Mesenchymal stem cell (in vitro differentiated cells and primary cell): ENCODE measurements around the gene SSH2.
A peak's percentile ranks its signal among the peaks of the same experiment; 100 is the strongest.

Experiments
- DNase-seq: peaks from one replicate; pipeline ENCODE4 v3.0.0-alpha.2; 2013
- H2AFZ ChIP-seq: one replicate; pipeline ENCODE4 v1.6.1; 2013; ENCODE audit warnings: low read depth, mild to moderate bottlenecking, control low read depth, inconsistent platforms, low read length, moderate library complexity
- H2AK5ac ChIP-seq: 2 replicates; pipeline ENCODE4 v1.6.1; 2013; ENCODE audit warnings: low read length, moderate library complexity, mild to moderate bottlenecking, inconsistent platforms; ENCODE audit not compliant: severe bottlenecking
- H2BK120ac ChIP-seq: one replicate; pipeline ENCODE4 v1.6.1; 2013; ENCODE audit warnings: low read depth, mild to moderate bottlenecking, inconsistent platforms, low read length, moderate library complexity
- H2BK12ac ChIP-seq, 2 experiments: one replicate each; pipeline ENCODE4 v1.6.1; 2013; ENCODE audit warnings: inconsistent platforms in 2 of 2, low read length in 2 of 2, mild to moderate bottlenecking in 2 of 2, moderate library complexity in 2 of 2, control low read depth in 1 of 2
- H2BK15ac ChIP-seq: one replicate; pipeline ENCODE4 v1.6.1; 2013; ENCODE audit warnings: mild to moderate bottlenecking, low read depth, inconsistent platforms; ENCODE audit not compliant: poor library complexity, severe bottlenecking
- H2BK5ac ChIP-seq: 2 replicates; pipeline ENCODE4 v1.6.1; 2013; ENCODE audit warnings: low read depth, mild to moderate bottlenecking, low read length, control low read depth, inconsistent platforms; ENCODE audit not compliant: poor library complexity, severe bottlenecking
- H3K14ac ChIP-seq, 2 experiments: one replicate each; pipeline ENCODE4 v1.6.1; 2013; ENCODE audit warnings: inconsistent platforms in 2 of 2, low read length in 2 of 2, control low read depth in 1 of 2, mild to moderate bottlenecking in 1 of 2, moderate library complexity in 1 of 2
- H3K18ac ChIP-seq, 2 experiments: one replicate each; pipeline ENCODE4 v1.6.1; 2013; ENCODE audit warnings: inconsistent platforms in 2 of 2, low read length in 2 of 2, control low read depth in 1 of 2, low read depth in 1 of 2, mild to moderate bottlenecking in 1 of 2
- H3K23ac ChIP-seq, 2 experiments: one replicate each; pipeline ENCODE4 v1.6.1; 2013; ENCODE audit warnings: inconsistent platforms in 2 of 2, low read length in 2 of 2, mild to moderate bottlenecking in 2 of 2, moderate library complexity in 2 of 2, control low read depth in 1 of 2
- H3K27ac ChIP-seq: 2 replicates; pipeline ENCODE4 v1.5.1; 2013; ENCODE audit warnings: mild to moderate bottlenecking, moderate library complexity, low read length, control low read depth, inconsistent platforms; ENCODE audit not compliant: poor library complexity, severe bottlenecking
- H3K27me3 ChIP-seq, 2 experiments: 2 replicates each; pipeline versions ENCODE4 v1.6.1 to v1.7.0; 2013; ENCODE audit warnings: low read length in 2 of 2, mild to moderate bottlenecking in 2 of 2, moderate library complexity in 2 of 2, control low read depth in 1 of 2, inconsistent platforms in 1 of 2; ENCODE audit not compliant: control insufficient read depth in 1 of 2, insufficient read depth in 1 of 2
- H3K36me3 ChIP-seq, 2 experiments: 2 replicates each; pipeline versions ENCODE4 v1.6.1 to v1.7.0; 2013; ENCODE audit warnings: low read length in 2 of 2, control low read depth in 1 of 2, inconsistent platforms in 1 of 2, low read depth in 1 of 2, mild to moderate bottlenecking in 1 of 2; ENCODE audit not compliant: insufficient read depth in 2 of 2, control insufficient read depth in 1 of 2
- H3K4ac ChIP-seq, 2 experiments: one replicate each; pipeline ENCODE4 v1.6.1; 2013; ENCODE audit warnings: inconsistent platforms in 2 of 2, low read length in 2 of 2, mild to moderate bottlenecking in 2 of 2, moderate library complexity in 2 of 2, control low read depth in 1 of 2, low read depth in 1 of 2
- H3K4me1 ChIP-seq: 2 replicates; pipeline ENCODE4 v1.6.1; 2013; ENCODE audit warnings: low read depth, low read length, control low read depth; ENCODE audit not compliant: control insufficient read depth, insufficient read depth
- H3K4me2 ChIP-seq: 2 replicates; pipeline ENCODE4 v1.6.1; 2013; ENCODE audit warnings: low read length, mild to moderate bottlenecking, inconsistent platforms; ENCODE audit not compliant: poor library complexity, severe bottlenecking
- H3K4me3 ChIP-seq, 2 experiments: 2 replicates each; pipeline versions ENCODE4 v1.5.1 to v1.7.0; 2013; ENCODE audit warnings: low read length in 2 of 2, mild to moderate bottlenecking in 2 of 2, control low read depth in 1 of 2, low read depth in 1 of 2; ENCODE audit not compliant: insufficient read depth in 1 of 2
- H3K79me1 ChIP-seq: replicated peaks from 2 replicates; pipeline ENCODE4 v1.6.1; 2013; ENCODE audit warnings: mild to moderate bottlenecking, control low read depth, low read length, inconsistent platforms; ENCODE audit not compliant: poor library complexity, severe bottlenecking
- H3K9ac ChIP-seq: 2 replicates; pipeline ENCODE4 v1.7.0; 2013; ENCODE audit warnings: mild to moderate bottlenecking, low read length, moderate library complexity
- H3K9me3 ChIP-seq: 2 replicates; pipeline ENCODE4 v1.7.0; 2013; ENCODE audit warnings: mild to moderate bottlenecking, low read length; ENCODE audit not compliant: control insufficient read depth
- H4K8ac ChIP-seq: one replicate; pipeline ENCODE4 v1.6.1; 2013; ENCODE audit warnings: inconsistent platforms, mild to moderate bottlenecking, low read length, moderate library complexity
- H4K91ac ChIP-seq: one replicate; pipeline ENCODE4 v1.6.1; 2013; ENCODE audit warnings: mild to moderate bottlenecking, low read length, inconsistent platforms
- WGBS: methylation state at CpG from one replicate; pipeline ENCODE4 v1.1.7; 2013; ENCODE audit warnings: mixed read lengths; 5-methylcytosine and 5-hydroxymethylcytosine counted together

The SSH2 gene

GRCh38 chr17:29930409-29931010, 482 bp upstream of the SSH2 start:
- Histone ChIP-seq H2AFZ (peak overlapping the region; percentile 95), H2BK5ac (peak overlapping the region; percentile 95), H3K4me1 (no peaks in the 10 kb centered on the region), H2BK120ac (peak overlapping the region; percentile 61), H3K9me3 (no peaks in the 10 kb centered on the region), H2BK15ac (peak overlapping the region; percentile 97), H3K36me3 (no peaks in the 10 kb centered on the region), H3K18ac (peak overlapping the region; percentile 87 to 92), H3K27me3 (no peaks in the 10 kb centered on the region), H3K4me3 (peak overlapping the region; percentile 94 to 98), H4K91ac (no peak overlapping the region), H3K79me1 (peaks cover 3% of the 10 kb centered on the region), H3K14ac (no peak overlapping the region), H3K4me2 (peak overlapping the region; percentile 89), H3K4ac (no peak overlapping the region), H2AK5ac (no peak overlapping the region), H4K8ac (peak overlapping the region; percentile 54), H2BK12ac (peak overlapping the region in 1 of 2 experiments; percentile 54), H3K9ac (peak overlapping the region; percentile 87), H3K27ac (peak overlapping the region; percentile 86), H3K23ac (no peak overlapping the region)
- no peak for DNase-seq
- 2% methylated on average over 13 of the region's 20 CpGs for WGBS

GRCh38 chr17:29929006-29929532, 959 bp downstream of the SSH2 start:
- Histone ChIP-seq H3K4me3 (peak overlapping the region; percentile 94 to 98), H2BK5ac (peak overlapping the region; percentile 74), H3K4me2 (peak overlapping the region; percentile 89), H3K9ac (peak overlapping the region; percentile 87), H3K14ac (peak overlapping the region in 1 of 2 experiments; percentile 99), H3K4me1 (no peaks in the 10 kb centered on the region), H3K4ac (peak overlapping the region; percentile 51 to 96), H3K23ac (peak overlapping the region in 1 of 2 experiments; percentile 23), H4K91ac (peak overlapping the region; percentile 46), H2BK12ac (peak overlapping the region in 1 of 2 experiments; percentile 21), H2AFZ (peak overlapping the region; percentile 95), H2AK5ac (no peak overlapping the region), H4K8ac (peak overlapping the region; percentile 45), H2BK15ac (no peak overlapping the region), H3K79me1 (peaks cover 3% of the 10 kb centered on the region), H3K27me3 (no peaks in the 10 kb centered on the region), H3K36me3 (peaks cover 0 to 3% of the 10 kb centered on the region in 2 experiments), H3K18ac (peak overlapping the region; percentile 87 to 92), H3K9me3 (no peaks in the 10 kb centered on the region), H3K27ac (peak overlapping the region; percentile 97), H2BK120ac (no peak overlapping the region)
- peak; percentile 75 for DNase-seq
- 1% methylated on average over 11 of the region's 13 CpGs for WGBS

DNA sequence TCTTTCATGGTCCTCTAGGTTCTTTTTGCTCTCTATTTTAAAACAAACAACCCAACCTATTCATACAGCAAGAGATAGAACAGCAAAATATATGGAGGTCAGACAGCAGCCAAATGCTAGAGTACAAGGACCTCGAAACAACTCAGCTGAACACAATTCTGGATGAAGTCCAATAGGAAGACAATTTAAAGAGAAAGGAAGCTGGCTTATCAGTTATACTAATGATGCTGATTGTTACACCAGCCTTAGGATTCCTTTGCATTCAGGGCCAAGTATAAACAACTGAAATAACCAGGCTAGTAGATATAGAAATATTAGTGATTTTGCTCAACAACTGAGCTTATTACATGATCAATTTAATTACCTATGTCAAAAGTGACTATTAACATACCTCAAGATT, 2.5 kb downstream of the SSH2 start:
- Histone ChIP-seq H2BK120ac (no peak overlapping the region), H3K79me1 (peaks cover 6% of the 10 kb centered on the region), H3K27ac (no peak overlapping the region), H4K91ac (no peak overlapping the region), H3K36me3 (peaks cover 0 to 3% of the 10 kb centered on the region in 2 experiments), H3K18ac (no peak overlapping the region), H3K9me3 (no peaks in the 10 kb centered on the region), H3K4me2 (no peak overlapping the region), H2BK15ac (no peak overlapping the region), H3K4ac (no peak overlapping the region), H4K8ac (no peak overlapping the region), H3K23ac (no peak overlapping the region), H2BK5ac (no peak overlapping the region), H3K14ac (no peak overlapping the region), H2AFZ (no peak overlapping the region), H2AK5ac (no peak overlapping the region), H3K4me3 (no peak overlapping the region), H3K9ac (peak overlapping the region; percentile 87), H3K4me1 (no peaks in the 10 kb centered on the region), H3K27me3 (no peaks in the 10 kb centered on the region), H2BK12ac (no peak overlapping the region)
- 63% methylated on average over 1 of the region's 1 CpG for WGBS
- peak; percentile 6 for DNase-seq

DNA sequence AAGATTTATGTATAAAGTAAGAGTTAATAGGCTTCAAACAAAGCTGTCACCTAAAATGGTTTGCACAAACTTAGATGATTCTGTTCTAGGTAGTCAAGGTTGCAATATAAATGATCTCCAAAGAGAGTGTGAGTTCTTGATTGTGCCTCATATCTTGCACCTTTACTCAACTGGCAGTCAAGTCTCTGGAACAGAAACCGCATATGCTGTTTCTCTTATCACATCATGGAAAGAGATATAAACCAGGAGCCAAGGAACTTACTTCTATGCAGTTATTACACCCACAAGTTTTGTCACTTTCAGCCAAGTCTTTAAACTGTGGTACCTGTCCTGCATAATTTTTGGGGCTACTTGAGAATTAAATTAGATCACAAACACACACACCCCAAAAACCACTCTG, 5.2 kb downstream of the SSH2 start:
- H4K91ac ChIP-seq, result no peak overlapping the region
- no peak overlapping the region for H2AFZ ChIP-seq
- H3K4me1 ChIP-seq, result peaks cover 4% of the 10 kb centered on the region
- H2BK12ac ChIP-seq, result no peak overlapping the region
- no peak overlapping the region for H3K23ac ChIP-seq
- H3K79me1 ChIP-seq, result peaks cover 6% of the 10 kb centered on the region
- H2BK120ac ChIP-seq, result no peak overlapping the region
- no peak overlapping the region for H3K14ac ChIP-seq
- no peaks in the 10 kb centered on the region for H3K9me3 ChIP-seq
- H3K9ac ChIP-seq, result no peak overlapping the region
- no peak overlapping the region for H2BK5ac ChIP-seq
- H3K27ac ChIP-seq, result no peak overlapping the region
- H3K4ac ChIP-seq, result no peak overlapping the region
- WGBS, result 95% methylated on average over 1 of the region's 1 CpG
- H2AK5ac ChIP-seq, result no peak overlapping the region
- DNase-seq, result no peak
- no peak overlapping the region for H3K4me3 ChIP-seq
- no peak overlapping the region for H2BK15ac ChIP-seq
- no peak overlapping the region for H3K18ac ChIP-seq
- H3K27me3 ChIP-seq, result no peaks in the 10 kb centered on the region
- H3K4me2 ChIP-seq, result no peak overlapping the region
- H3K36me3 ChIP-seq, result peaks cover 0 to 3% of the 10 kb centered on the region in 2 experiments
- no peak overlapping the region for H4K8ac ChIP-seq
